Activated naive CD8-positive, alpha-beta T cell treated with anti-CD3 and anti-CD28 coated beads, Interleukin-2, amount 50 U/mL, for 24 hours (primary cell): Measurements from ENCODE around the gene PNLIP.
A peak's percentile ranks its signal among the peaks of the same experiment; 100 is the strongest.

Experiments
- ATAC-seq: fragments of 150-1000 bp; cut with Tn5 transposase; one replicate; pipeline ENCODE4 v1.10.0; 2021
- DNase-seq: peaks from one replicate; pipeline ENCODE4 v3.0.0; 2021
- H3K27ac Mint-ChIP-seq: one replicate; pipeline ENCODE4 v1.8.0; 2021; ENCODE audit warnings: mild to moderate bottlenecking, mixed read lengths
- H3K27me3 Mint-ChIP-seq: one replicate; pipeline ENCODE4 v1.8.0; 2021; ENCODE audit warnings: mixed read lengths
- H3K36me3 Mint-ChIP-seq: one replicate; pipeline ENCODE4 v1.8.0; 2021; ENCODE audit warnings: low read depth, mixed read lengths
- H3K4me1 Mint-ChIP-seq: one replicate; pipeline ENCODE4 v1.8.0; 2021; ENCODE audit warnings: mixed read lengths
- H3K4me3 Mint-ChIP-seq: one replicate; pipeline ENCODE4 v1.8.0; 2021; ENCODE audit warnings: mild to moderate bottlenecking, moderate library complexity, mixed read lengths
- H3K9me3 Mint-ChIP-seq: one replicate; pipeline ENCODE4 v1.8.0; 2021; ENCODE audit warnings: mixed read lengths

PNLIP gene

GRCh38 chr10:116545756-116546155 is at the start of gene PNLIP:
TSS of gene PNLIP (plus strand) at chr10:116545931. CDS start at chr10:116546093, 162 bp downstream.
- ATAC-seq (no peak), DNase-seq (no peak)
- Mint-ChIP-seq H3K27me3 (no peaks in the 10 kb centered on the region), H3K36me3 (no peaks in the 10 kb centered on the region), H3K4me1 (no peaks in the 10 kb centered on the region), H3K9me3 (no peaks in the 10 kb centered on the region), H3K4me3 (no peak within 1 kb of the TSS), H3K27ac (no peak within 1 kb of the TSS)

GRCh38 chr10:116504786-116505185 is 40.9 kb upstream of the PNLIP start:
- ATAC-seq (no peak), DNase-seq (no peak)
- Mint-ChIP-seq H3K4me3 (no peak overlapping the region), H3K4me1 (no peaks in the 10 kb centered on the region), H3K9me3 (no peaks in the 10 kb centered on the region), H3K27ac (no peak overlapping the region), H3K36me3 (no peaks in the 10 kb centered on the region), H3K27me3 (no peaks in the 10 kb centered on the region)

GRCh38 chr10:116510565-116510964 is 35.2 kb upstream of the PNLIP start:
- no peaks in the 10 kb centered on the region for H3K36me3 Mint-ChIP-seq
- no peaks in the 10 kb centered on the region for H3K9me3 Mint-ChIP-seq
- H3K27ac Mint-ChIP-seq: no peak overlapping the region
- DNase-seq (no peak), ATAC-seq (no peak)
- H3K27me3 Mint-ChIP-seq: no peaks in the 10 kb centered on the region
- H3K4me1 Mint-ChIP-seq: no peaks in the 10 kb centered on the region
- H3K4me3 Mint-ChIP-seq: no peak overlapping the region

- Mint-ChIP-seq H3K4me1 (no peaks in the 10 kb centered on the region), H3K27me3 (no peaks in the 10 kb centered on the region), H3K36me3 (no peaks in the 10 kb centered on the region), H3K27ac (no peak overlapping the region), H3K9me3 (no peaks in the 10 kb centered on the region), H3K4me3 (no peak overlapping the region)
- ATAC-seq: no peak
- DNase-seq: no peak
Observed at GRCh38 chr10:116511365-116511764, 34.4 kb upstream of the PNLIP start.

GRCh38 chr10:116521424-116522290 is 24.1 kb upstream of the PNLIP start:
- H3K4me1 Mint-ChIP-seq: no peaks in the 10 kb centered on the region
- DNase-seq (peak; percentile 26), ATAC-seq (no peak)
- no peaks in the 10 kb centered on the region for H3K36me3 Mint-ChIP-seq
- no peak overlapping the region for H3K4me3 Mint-ChIP-seq
- peaks cover 12% of the 10 kb centered on the region for H3K27me3 Mint-ChIP-seq
- no peak overlapping the region for H3K27ac Mint-ChIP-seq
- no peaks in the 10 kb centered on the region for H3K9me3 Mint-ChIP-seq

GRCh38 chr10:116522803-116523381 is 22.8 kb upstream of the PNLIP start:
- H3K27me3 Mint-ChIP-seq: peaks cover 12% of the 10 kb centered on the region
- no peaks in the 10 kb centered on the region for H3K4me1 Mint-ChIP-seq
- H3K36me3 Mint-ChIP-seq: no peaks in the 10 kb centered on the region
- no peak overlapping the region for H3K27ac Mint-ChIP-seq
- no peaks in the 10 kb centered on the region for H3K9me3 Mint-ChIP-seq
- ATAC-seq: no peak
- no peak overlapping the region for H3K4me3 Mint-ChIP-seq
- no peak for DNase-seq

- H3K27ac Mint-ChIP-seq: no peak overlapping the region
- ATAC-seq (no peak), DNase-seq (no peak)
- no peaks in the 10 kb centered on the region for H3K36me3 Mint-ChIP-seq
- H3K4me1 Mint-ChIP-seq: no peaks in the 10 kb centered on the region
- H3K9me3 Mint-ChIP-seq: no peaks in the 10 kb centered on the region
- no peak overlapping the region for H3K4me3 Mint-ChIP-seq
- H3K27me3 Mint-ChIP-seq: peaks cover 12% of the 10 kb centered on the region
Observed at GRCh38 chr10:116524736-116525135, 21.0 kb upstream of the PNLIP start.

GRCh38 chr10:116526219-116526618 is 19.5 kb upstream of the PNLIP start:
- H3K4me1 Mint-ChIP-seq: no peaks in the 10 kb centered on the region
- no peak for ATAC-seq
- H3K27ac Mint-ChIP-seq: no peak overlapping the region
- no peak overlapping the region for H3K4me3 Mint-ChIP-seq
- no peak for DNase-seq
- H3K9me3 Mint-ChIP-seq: peaks cover 4% of the 10 kb centered on the region
- no peaks in the 10 kb centered on the region for H3K36me3 Mint-ChIP-seq
- peaks cover 13% of the 10 kb centered on the region for H3K27me3 Mint-ChIP-seq

- no peak for DNase-seq
- no peaks in the 10 kb centered on the region for H3K36me3 Mint-ChIP-seq
- no peak for ATAC-seq
- H3K4me3 Mint-ChIP-seq: no peak overlapping the region
- no peaks in the 10 kb centered on the region for H3K4me1 Mint-ChIP-seq
- H3K27ac Mint-ChIP-seq: no peak overlapping the region
- H3K9me3 Mint-ChIP-seq: peaks cover 5% of the 10 kb centered on the region
- H3K27me3 Mint-ChIP-seq: no peaks in the 10 kb centered on the region
Observed at GRCh38 chr10:116536810-116537209, 8.9 kb upstream of the PNLIP start.

- H3K4me1 Mint-ChIP-seq: no peaks in the 10 kb centered on the region
- no peak overlapping the region for H3K4me3 Mint-ChIP-seq
- H3K27me3 Mint-ChIP-seq: no peaks in the 10 kb centered on the region
- H3K27ac Mint-ChIP-seq: no peak overlapping the region
- no peak for ATAC-seq
- DNase-seq: no peak
- H3K36me3 Mint-ChIP-seq: no peaks in the 10 kb centered on the region
- peaks cover 5% of the 10 kb centered on the region for H3K9me3 Mint-ChIP-seq
Observed at GRCh38 chr10:116538456-116538855, 7.3 kb upstream of the PNLIP start.

GRCh38 chr10:116538992-116539391 is 6.7 kb upstream of the PNLIP start:
- Mint-ChIP-seq H3K36me3 (no peaks in the 10 kb centered on the region), H3K4me1 (no peaks in the 10 kb centered on the region), H3K27ac (no peak overlapping the region), H3K4me3 (no peak overlapping the region), H3K27me3 (no peaks in the 10 kb centered on the region), H3K9me3 (peaks cover 5% of the 10 kb centered on the region)
- DNase-seq (no peak), ATAC-seq (no peak)

- H3K27ac Mint-ChIP-seq: no peak overlapping the region
- H3K27me3 Mint-ChIP-seq: no peaks in the 10 kb centered on the region
- no peak for DNase-seq
- peaks cover 5% of the 10 kb centered on the region for H3K9me3 Mint-ChIP-seq
- no peak overlapping the region for H3K4me3 Mint-ChIP-seq
- H3K4me1 Mint-ChIP-seq: no peaks in the 10 kb centered on the region
- ATAC-seq: no peak
- H3K36me3 Mint-ChIP-seq: no peaks in the 10 kb centered on the region
Observed at GRCh38 chr10:116540814-116541213, 4.9 kb upstream of the PNLIP start.

GRCh38 chr10:116542007-116542677 is 3.6 kb upstream of the PNLIP start:
- Mint-ChIP-seq H3K4me3 (no peak overlapping the region), H3K27ac (no peak overlapping the region), H3K36me3 (no peaks in the 10 kb centered on the region), H3K9me3 (peaks cover 5% of the 10 kb centered on the region), H3K27me3 (no peaks in the 10 kb centered on the region), H3K4me1 (no peaks in the 10 kb centered on the region)
- no peak for DNase-seq
- no peak for ATAC-seq

GRCh38 chr10:116545122-116545521 is 609 bp upstream of the PNLIP start:
- Mint-ChIP-seq H3K9me3 (no peaks in the 10 kb centered on the region), H3K27me3 (no peaks in the 10 kb centered on the region), H3K4me1 (no peaks in the 10 kb centered on the region), H3K4me3 (no peak overlapping the region), H3K27ac (no peak overlapping the region), H3K36me3 (no peaks in the 10 kb centered on the region)
- ATAC-seq: no peak
- DNase-seq: no peak

GRCh38 chr10:116548301-116548700 is 2.6 kb downstream of the PNLIP start:
- Mint-ChIP-seq H3K27me3 (no peaks in the 10 kb centered on the region), H3K36me3 (no peaks in the 10 kb centered on the region), H3K4me1 (no peaks in the 10 kb centered on the region), H3K9me3 (no peaks in the 10 kb centered on the region), H3K4me3 (no peak overlapping the region), H3K27ac (no peak overlapping the region)
- DNase-seq (no peak), ATAC-seq (no peak)
